Upper lobe of left lung (tissue), 6 donors: Measurements from ENCODE around the gene PLCE1. TPM values are rescaled to one million over a fixed set of nuclear protein-coding genes. Genes with fewer than 3 reads are reported as not detected.

ENCODE experiments used
- ATAC-seq, 2 donors: fragments of 200-7000 bp; cut with Tn5 transposase; one replicate each; pipeline ENCODE4 v1.9.1; 2022; ENCODE audit warnings: mild to moderate bottlenecking in 2 of 2, moderate library complexity in 2 of 2; ENCODE audit not compliant: low FRiP score in 2 of 2
- DNase-seq, 2 donors: peaks; one replicate each; pipeline ENCODE4 v3.0.0-alpha.2; 2019 to 2020
- H3K27ac ChIP-seq, 4 donors: fragments of 200-600 bp; sonication (generic); one replicate each; pipeline ENCODE4 v1.5.1; 2016 to 2019
- H3K27me3 ChIP-seq, 4 donors: fragments of 200-600 bp; sonication (generic); one replicate each; pipeline ENCODE4 v1.5.1; 2017 to 2019
- H3K36me3 ChIP-seq, 4 donors: fragments of 200-600 bp; sonication (generic); one replicate each; pipeline ENCODE4 v1.5.1; 2016 to 2019
- H3K4me1 ChIP-seq, 4 donors: fragments of 200-600 bp; sonication (generic); one replicate each; pipeline ENCODE4 v1.5.1; 2018 to 2019
- H3K4me3 ChIP-seq, 4 donors: fragments of 200-600 bp; sonication (generic); one replicate each; pipeline ENCODE4 v1.5.1; 2017 to 2019; ENCODE audit warnings: mild to moderate bottlenecking in 2 of 4, moderate library complexity in 1 of 4
- H3K9me3 ChIP-seq, 4 donors: fragments of 200-600 bp; sonication (generic); one replicate each; pipeline ENCODE4 v1.5.1; 2018 to 2019
- EP300 ChIP-seq, 4 donors: sonication (generic); formaldehyde crosslinking; IDR thresholded peaks; one replicate each; pipeline ENCODE4 v1.5.1; 2017; ENCODE audit warnings: antibody characterized with exemption in 4 of 4, control low read depth in 2 of 4
- POLR2A ChIP-seq, 4 donors: fragments of 450-650 bp; IDR thresholded peaks; one replicate each; pipeline ENCODE4 v1.5.1; 2016 to 2017; ENCODE audit warnings: antibody characterized with exemption in 4 of 4, mild to moderate bottlenecking in 2 of 4
- POLR2AphosphoS5 ChIP-seq, 2 donors: sonication (generic); formaldehyde crosslinking; IDR thresholded peaks; one replicate each; pipeline ENCODE4 v1.5.1; 2017; ENCODE audit warnings: antibody characterized with exemption in 2 of 2
- WGBS, 2 donors: methylation state at CpG; one replicate each; pipeline ENCODE4 v1.1.5; 2017 to 2018; 5-methylcytosine and 5-hydroxymethylcytosine counted together
- total RNA-seq, 6 donors: library from RNA; depleted of rRNA in 4 of 6; stranded (reverse); fragments of >200 nt in 4 of 6; gene quantifications; one replicate each; pipeline versions ENCODE4 v1.1.0 to v1.2.1, GENCODE V29; 2016 to 2021
- TF ChIP-seq, protein P1 (sequence below), 6 experiments: fragments of 450-650 bp in 4 of 6; fragments of 200-600 bp in 2 of 6; sonication (generic) in 2 of 6; IDR thresholded peaks; one replicate each; pipeline ENCODE4 v1.5.1; 2016 to 2019; ENCODE audit warnings: antibody characterized with exemption in 6 of 6
- donor health status: DM: no; HTN: no; CAD: no; lungs with moderate emphysema.
- donor health status: DM: no; HTN: yes; CAD: no; lungs with severe emphysema.

The PLCE1 gene
- total RNA-seq, 6 donors from 2014 or later = 8.4 to 15.0 (median 12.3) TPM

DNA sequence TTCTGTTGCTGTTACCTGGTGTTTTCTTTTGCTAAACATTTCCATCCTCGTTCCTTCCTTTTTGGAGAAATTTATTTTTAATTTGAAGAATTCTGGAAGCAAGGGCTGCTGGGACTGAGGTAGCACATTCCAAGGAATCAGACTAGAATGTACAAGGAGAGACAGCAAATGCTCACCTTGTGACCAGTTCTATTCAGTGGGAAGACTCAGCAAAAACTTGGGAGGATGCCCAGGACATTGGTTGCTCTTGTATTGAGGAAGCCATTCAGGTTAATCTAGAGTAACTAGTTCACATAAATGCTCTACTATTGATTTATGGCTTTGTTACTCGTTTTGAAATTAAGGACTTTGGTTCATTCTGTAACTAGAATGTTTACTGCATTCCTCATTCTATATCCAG lies 11.3 kb downstream of the PLCE1 start:
- Histone ChIP-seq H3K4me1 (peaks cover 0 to 16% (median 8%) of the 10 kb centered on the region in 4 donors), H3K27ac (no peak overlapping the region), H3K9me3 (no peaks in the 10 kb centered on the region), H3K27me3 (no peaks in the 10 kb centered on the region), H3K4me3 (no peak overlapping the region), H3K36me3 (no peaks in the 10 kb centered on the region)
- ATAC-seq = no peak
- no peak for DNase-seq
- TF ChIP-seq, protein P1, sequence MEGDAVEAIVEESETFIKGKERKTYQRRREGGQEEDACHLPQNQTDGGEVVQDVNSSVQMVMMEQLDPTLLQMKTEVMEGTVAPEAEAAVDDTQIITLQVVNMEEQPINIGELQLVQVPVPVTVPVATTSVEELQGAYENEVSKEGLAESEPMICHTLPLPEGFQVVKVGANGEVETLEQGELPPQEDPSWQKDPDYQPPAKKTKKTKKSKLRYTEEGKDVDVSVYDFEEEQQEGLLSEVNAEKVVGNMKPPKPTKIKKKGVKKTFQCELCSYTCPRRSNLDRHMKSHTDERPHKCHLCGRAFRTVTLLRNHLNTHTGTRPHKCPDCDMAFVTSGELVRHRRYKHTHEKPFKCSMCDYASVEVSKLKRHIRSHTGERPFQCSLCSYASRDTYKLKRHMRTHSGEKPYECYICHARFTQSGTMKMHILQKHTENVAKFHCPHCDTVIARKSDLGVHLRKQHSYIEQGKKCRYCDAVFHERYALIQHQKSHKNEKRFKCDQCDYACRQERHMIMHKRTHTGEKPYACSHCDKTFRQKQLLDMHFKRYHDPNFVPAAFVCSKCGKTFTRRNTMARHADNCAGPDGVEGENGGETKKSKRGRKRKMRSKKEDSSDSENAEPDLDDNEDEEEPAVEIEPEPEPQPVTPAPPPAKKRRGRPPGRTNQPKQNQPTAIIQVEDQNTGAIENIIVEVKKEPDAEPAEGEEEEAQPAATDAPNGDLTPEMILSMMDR (IDR thresholded peaks at IDR 0.05) = no peak
- no peak for TF ChIP-seq POLR2AphosphoS5 (IDR thresholded peaks at IDR 0.05)
- no peak for TF ChIP-seq EP300 (IDR thresholded peaks at IDR 0.05)
- TF ChIP-seq POLR2A (IDR thresholded peaks at IDR 0.05) = no peak
- 53 to 55% methylated on average over 2 of the region's 2 CpGs for WGBS, 2 donors

DNA sequence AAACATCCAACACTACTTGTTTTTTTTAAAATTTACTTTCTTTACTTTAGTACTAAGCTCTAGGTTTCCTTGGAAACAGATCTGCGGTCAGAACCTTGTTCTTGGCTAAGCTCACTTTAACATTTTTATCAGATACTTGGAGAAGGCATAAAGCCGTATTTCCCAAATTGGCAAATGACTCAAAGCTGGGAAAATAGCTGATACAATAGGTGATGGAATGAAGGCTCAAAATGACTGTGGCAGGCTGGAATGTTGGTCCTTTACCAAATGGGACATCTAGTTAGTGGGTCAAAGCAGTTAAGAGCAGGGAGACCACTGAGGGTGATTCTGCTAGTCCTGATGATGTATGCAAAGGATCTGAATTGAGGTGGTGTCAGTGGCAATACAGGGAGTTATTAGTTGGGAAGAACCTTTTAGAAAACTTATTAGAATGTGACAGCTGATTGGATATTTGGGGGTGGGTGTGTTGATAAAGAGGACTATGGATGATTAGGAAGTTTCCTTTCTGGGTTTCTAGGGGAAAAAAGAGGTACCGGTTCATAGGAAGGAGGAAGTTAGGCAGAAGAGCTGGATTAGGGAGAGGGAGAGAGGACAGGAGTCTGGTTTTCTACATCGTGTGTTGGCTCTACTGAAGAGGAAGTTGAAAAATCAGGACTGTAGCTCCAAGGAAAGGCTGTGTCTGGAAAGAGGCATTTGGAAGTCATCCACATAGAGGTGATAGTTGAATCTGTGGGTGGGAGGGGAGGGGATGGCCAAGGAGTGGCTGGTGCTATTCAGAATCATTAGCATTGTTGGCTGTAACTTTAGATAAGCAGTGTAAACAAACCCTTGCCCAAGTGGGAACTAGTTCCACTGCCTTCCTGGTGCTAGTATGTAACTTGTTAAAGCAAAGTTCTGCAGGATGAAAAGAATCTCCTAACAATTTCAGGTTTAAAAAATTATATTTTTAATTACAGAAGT lies 13.1 kb downstream of the PLCE1 start:
- DNase-seq (peak in 1 of 2 donors; percentile 25), ATAC-seq (peak; percentile 80 to 88)
- no peak overlapping the region for H3K4me3 ChIP-seq
- H3K4me1 ChIP-seq = peaks cover 0 to 16% (median 8%) of the 10 kb centered on the region in 4 donors
- 28 to 38% methylated on average over 4 of the region's 4 CpGs for WGBS, 2 donors
- H3K27me3 ChIP-seq = no peaks in the 10 kb centered on the region
- peak overlapping the region in 3 of 4 donors; percentile 12 to 54 (median 35) for H3K27ac ChIP-seq
- H3K36me3 ChIP-seq = no peaks in the 10 kb centered on the region
- H3K9me3 ChIP-seq = no peaks in the 10 kb centered on the region
- TF ChIP-seq EP300 (IDR thresholded peaks at IDR 0.05) (no peak), POLR2AphosphoS5 (IDR thresholded peaks at IDR 0.05) (no peak), POLR2A (IDR thresholded peaks at IDR 0.05) (no peak)
- TF ChIP-seq, protein P1 (IDR thresholded peaks at IDR 0.05) = no peak

DNA sequence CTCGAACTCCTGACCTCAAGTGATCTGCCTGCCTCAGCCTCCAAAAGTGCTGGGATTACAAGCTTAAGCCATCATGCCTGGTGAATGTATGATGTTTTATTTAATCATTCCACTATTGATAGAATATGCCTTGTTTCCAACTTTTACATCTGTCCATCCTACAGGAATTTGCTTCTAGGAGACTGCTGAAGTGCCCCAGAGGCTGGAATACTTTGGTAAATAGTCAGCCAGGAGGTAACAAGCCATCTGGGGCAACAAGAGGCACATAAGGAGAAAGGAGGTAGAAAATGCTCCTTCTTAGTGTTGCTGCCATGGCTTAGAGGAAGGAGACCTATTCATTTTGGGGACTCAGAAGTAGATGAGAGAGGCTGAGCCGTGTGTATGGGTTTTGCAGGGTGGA lies 14.8 kb downstream of the PLCE1 start:
- no peak overlapping the region for H3K27ac ChIP-seq
- DNase-seq (no peak), ATAC-seq (no peak)
- no peaks in the 10 kb centered on the region for H3K36me3 ChIP-seq
- H3K4me3 ChIP-seq = no peak overlapping the region
- 86 to 95% methylated on average over 2 of the region's 2 CpGs for WGBS, 2 donors
- no peaks in the 10 kb centered on the region for H3K9me3 ChIP-seq
- peaks cover 0 to 20% (median 10%) of the 10 kb centered on the region in 4 donors for H3K4me1 ChIP-seq
- no peak for TF ChIP-seq POLR2A (IDR thresholded peaks at IDR 0.05)
- TF ChIP-seq, protein P1 (IDR thresholded peaks at IDR 0.05) = no peak
- no peak for TF ChIP-seq EP300 (IDR thresholded peaks at IDR 0.05)
- no peak for TF ChIP-seq POLR2AphosphoS5 (IDR thresholded peaks at IDR 0.05)
- no peaks in the 10 kb centered on the region for H3K27me3 ChIP-seq

DNA sequence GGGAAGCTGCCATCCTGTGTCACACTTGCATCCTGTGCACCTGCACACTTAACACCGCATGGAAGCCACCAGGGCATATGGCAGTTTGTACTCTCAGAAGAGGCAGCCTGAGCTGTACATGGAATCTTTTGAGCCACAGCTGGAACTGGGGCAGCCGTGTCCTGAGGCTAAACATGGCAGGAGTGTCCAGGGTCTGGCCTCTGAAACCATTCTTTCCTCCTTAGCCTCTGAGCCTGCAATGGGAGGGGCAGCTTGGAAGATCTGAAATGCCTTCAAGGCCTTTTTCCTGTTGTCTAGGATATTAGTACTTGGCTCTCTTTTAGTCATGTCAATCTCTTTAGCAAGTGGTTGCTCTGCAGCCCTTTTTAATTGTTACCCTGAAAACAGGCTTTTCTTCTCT lies 16.4 kb downstream of the PLCE1 start:
- H3K36me3 ChIP-seq = no peaks in the 10 kb centered on the region
- WGBS, 2 donors = 80 to 100% methylated on average over 1 to 2 of the region's 2 CpGs
- ATAC-seq = no peak

More for the DNA sequence above, 16.4 kb downstream of the PLCE1 start:
- H3K4me3 ChIP-seq = no peak overlapping the region
- H3K9me3 ChIP-seq = no peaks in the 10 kb centered on the region
- no peak for DNase-seq
- TF ChIP-seq POLR2AphosphoS5 (IDR thresholded peaks at IDR 0.05) = no peak
- TF ChIP-seq EP300 (IDR thresholded peaks at IDR 0.05) = no peak
- TF ChIP-seq, protein P1 (IDR thresholded peaks at IDR 0.05) = no peak
- TF ChIP-seq POLR2A (IDR thresholded peaks at IDR 0.05) = no peak
- no peaks in the 10 kb centered on the region for H3K27me3 ChIP-seq
- H3K4me1 ChIP-seq = peaks cover 0 to 20% (median 10%) of the 10 kb centered on the region in 4 donors
- H3K27ac ChIP-seq = no peak overlapping the region
